Spinal cord (tissue), 10 donors: ENCODE results near the gene ZNF641. TPM values are rescaled to one million over a fixed set of nuclear protein-coding genes. Genes with fewer than 3 reads are reported as not detected.
A peak's percentile ranks its signal among the peaks of the same experiment; 100 is the strongest.

ENCODE experiments used
- DNase-seq, 6 donors: peaks; one replicate each; pipeline versions ENCODE4 v3.0.0 to v3.0.0-alpha.2; 2013 to 2015; ENCODE audit warnings: low spot score in 6 of 6, low read depth in 4 of 6
- H3K27ac ChIP-seq: one replicate; pipeline ENCODE4 v1.5.1; 2013; ENCODE audit warnings: low read depth, low read length, control low read depth
- H3K27me3 ChIP-seq: one replicate; pipeline ENCODE4 v1.6.1; 2013; ENCODE audit warnings: low read length; ENCODE audit not compliant: control insufficient read depth, insufficient read depth
- H3K36me3 ChIP-seq: one replicate; pipeline ENCODE4 v1.6.1; 2013; ENCODE audit warnings: low read length; ENCODE audit not compliant: control insufficient read depth, insufficient read depth
- H3K4me1 ChIP-seq: one replicate; pipeline ENCODE4 v1.6.1; 2013; ENCODE audit warnings: low read length; ENCODE audit not compliant: control insufficient read depth, insufficient read depth
- H3K4me3 ChIP-seq: one replicate; pipeline ENCODE4 v1.5.1; 2013; ENCODE audit warnings: low read depth, low read length, control low read depth
- H3K9me3 ChIP-seq: one replicate; pipeline ENCODE4 v1.6.1; 2013; ENCODE audit warnings: low read length; ENCODE audit not compliant: control insufficient read depth, insufficient read depth
- WGBS: methylation state at CpG from one replicate; pipeline ENCODE4 v1.1.5; 2013; ENCODE audit warnings: missing lambda C conversion rate; ENCODE audit not compliant: insufficient coverage; 5-methylcytosine and 5-hydroxymethylcytosine counted together
- long read RNA-seq, 4 donors: transcript quantifications; one replicate each; lab custom pipeline, GENCODE V29; 2026
- polyA plus RNA-seq, 2 donors: library from polyadenylated mRNA; unstranded; fragments of 120-200 nt; gene quantifications; one replicate each; pipeline ENCODE4 v1.2.1, GENCODE V29; 2013; ENCODE audit not compliant: insufficient read length in 2 of 2
- total RNA-seq, 2 donors: library from RNA; depleted of rRNA in 1 of 2; stranded (reverse); fragments of 120-200 nt in 1 of 2; fragments of >200 nt in 1 of 2; gene quantifications; one replicate each; pipeline versions ENCODE4 v1.2.3 to v1.2.4, GENCODE V29; 2013 to 2014
- donor health status: healthy.

Gene ZNF641
- total RNA-seq: 10 to 100 TPM; 32.9 to 35.8 TPM
- polyA plus RNA-seq: 10 to 100 TPM; 28.5 to 29.6 TPM
- long read RNA-seq, donor 1, full-length matches to known transcripts: 12 of 12 reads
- long read RNA-seq, donor 1, partial matches to known transcripts: 0 of 12 reads
- long read RNA-seq, donor 1, other reads (novel, unspliced or antisense): 0 of 12 reads
- long read RNA-seq, donor 2, partial matches to known transcripts: 0 of 1 reads
- long read RNA-seq, donor 2, other reads (novel, unspliced or antisense): 0 of 1 reads
- long read RNA-seq, donor 3, partial matches to known transcripts: 0 of 1 reads
- long read RNA-seq, donor 3, other reads (novel, unspliced or antisense): 0 of 1 reads
- long read RNA-seq, donor 4, partial matches to known transcripts: 0 of 1 reads
- long read RNA-seq, donor 4, other reads (novel, unspliced or antisense): 0 of 1 reads

DNA sequence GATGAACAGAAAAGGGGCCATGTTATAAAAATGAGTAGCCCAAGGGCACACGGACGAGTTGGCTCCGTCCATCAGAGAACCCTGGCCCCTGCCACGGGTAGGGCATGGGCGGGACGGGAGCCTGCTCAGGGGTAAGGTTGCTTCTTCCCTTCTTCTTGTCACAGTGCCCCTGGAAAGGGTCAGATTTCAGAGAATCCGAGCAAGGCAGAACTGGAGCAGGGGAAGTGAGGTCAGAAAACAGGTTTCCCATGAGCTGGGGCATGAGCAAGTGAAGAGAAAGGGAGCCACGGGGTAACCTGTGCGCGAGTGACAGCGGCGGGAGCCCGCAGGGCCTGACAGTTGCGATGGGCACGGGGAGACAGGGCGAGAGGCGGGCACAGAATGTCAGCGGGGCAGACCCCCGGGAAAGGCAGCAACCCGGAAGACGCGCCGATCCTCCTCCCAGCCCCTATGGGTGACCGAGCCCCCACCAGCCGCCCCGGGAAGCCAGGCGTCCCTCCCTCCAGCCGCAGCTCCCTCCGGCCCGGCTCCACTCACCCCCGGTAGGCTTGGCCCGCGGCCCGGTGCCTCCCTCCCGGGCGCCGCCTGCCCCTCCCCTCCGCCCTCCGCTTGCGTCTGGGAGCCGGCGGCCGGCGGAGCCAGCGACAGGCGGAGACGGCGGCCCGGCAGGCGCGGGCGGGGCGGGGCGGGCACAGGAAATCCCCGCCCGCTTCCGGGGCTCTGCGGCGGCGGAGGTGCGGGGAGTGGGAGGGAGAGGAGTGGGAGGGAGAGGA is at the start of gene ZNF641:
ZNF641 (minus strand) TSS at position 671 of the 773 bp plus-strand sequence. CDS start 2,829 bp downstream, outside the sequence.
- WGBS: under 1% methylated on average over 50 of the region's 61 CpGs
- peak within 1 kb of the TSS; percentile 93 for H3K27ac ChIP-seq
- H3K9me3 ChIP-seq: no peaks in the 10 kb centered on the region
- DNase-seq: peak; percentile 29 to 95 (median 74)
- H3K4me1 ChIP-seq: peaks cover 10% of the 10 kb centered on the region
- no peaks in the 10 kb centered on the region for H3K27me3 ChIP-seq
- H3K36me3 ChIP-seq: peaks cover 20% of the 10 kb centered on the region
- peak within 1 kb of the TSS; percentile 78 for H3K4me3 ChIP-seq

DNA sequence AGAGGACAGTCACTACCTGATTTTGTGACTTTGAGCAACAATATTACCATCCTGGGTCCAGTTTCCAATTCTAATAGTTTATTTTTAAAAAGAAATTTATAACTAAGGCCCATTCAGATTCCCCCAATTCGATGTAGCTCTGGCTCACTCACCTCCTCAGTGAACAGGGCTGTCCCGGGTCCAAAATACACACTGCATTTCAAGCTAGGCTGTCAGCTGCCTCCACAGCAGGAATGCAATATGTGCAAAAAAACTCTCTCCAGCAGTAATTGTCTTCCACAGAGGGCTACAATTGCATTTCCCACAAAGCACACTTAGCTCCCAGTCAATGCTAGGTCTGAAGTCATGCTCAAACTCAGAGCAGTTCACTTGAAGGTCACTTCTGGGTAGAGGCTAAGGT is 39.3 kb upstream of the ZNF641 start:
- H3K4me1 ChIP-seq: no peaks in the 10 kb centered on the region
- no peak overlapping the region for H3K4me3 ChIP-seq
- H3K36me3 ChIP-seq: no peaks in the 10 kb centered on the region
- peak in 1 of 6 donors; percentile 25 for DNase-seq
- no peak overlapping the region for H3K27ac ChIP-seq
- 41% methylated on average over 2 of the region's 2 CpGs for whole genome bisulfite sequencing
- no peaks in the 10 kb centered on the region for H3K27me3 ChIP-seq
- H3K9me3 ChIP-seq: no peaks in the 10 kb centered on the region

DNA sequence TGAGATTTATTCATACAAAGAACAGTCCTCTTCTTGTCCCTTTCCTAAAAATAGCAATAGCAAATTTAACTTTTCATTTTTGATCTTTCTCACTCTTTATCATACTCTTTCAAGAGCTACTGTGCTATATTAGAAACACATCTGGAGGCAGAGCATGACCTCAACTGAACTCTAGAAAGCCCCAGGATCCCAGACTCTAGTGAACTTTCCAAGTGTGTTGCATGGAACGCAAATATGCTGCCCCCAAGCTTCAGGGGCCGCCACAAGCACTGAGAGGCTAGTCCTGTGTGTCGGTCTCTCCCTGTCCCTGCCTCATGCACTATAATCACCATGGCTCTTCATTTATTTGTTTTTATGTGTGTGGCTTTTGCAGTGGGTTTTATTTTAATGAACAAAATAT is 38.7 kb upstream of the ZNF641 start:
- no peak for DNase-seq
- Histone ChIP-seq H3K4me1 (no peaks in the 10 kb centered on the region), H3K27me3 (no peaks in the 10 kb centered on the region), H3K9me3 (no peaks in the 10 kb centered on the region), H3K4me3 (no peak overlapping the region), H3K27ac (no peak overlapping the region), H3K36me3 (no peaks in the 10 kb centered on the region)
- WGBS: 57% methylated on average over 1 of the region's 3 CpGs

DNA sequence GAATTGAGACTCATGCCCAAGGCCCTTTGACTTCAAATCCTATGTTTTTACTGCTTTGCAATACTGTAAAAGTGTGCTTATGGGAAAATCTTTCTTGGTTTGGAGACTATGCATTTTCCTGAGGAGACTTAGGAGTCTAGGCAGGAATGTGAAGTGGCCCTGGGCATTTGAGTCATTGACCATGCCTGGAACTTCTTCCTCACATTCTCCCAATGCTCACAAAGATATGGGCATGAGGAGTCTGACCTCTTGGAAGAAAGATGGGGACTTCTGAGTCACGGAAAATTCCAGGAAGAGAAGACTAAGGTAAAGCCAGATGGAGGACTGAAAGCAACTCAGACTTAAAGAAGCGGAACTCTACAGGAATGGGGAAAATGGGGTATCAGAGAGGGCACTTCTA is 38.2 kb upstream of the ZNF641 start:
- no peak for DNase-seq
- 78% methylated on average over 1 of the region's 2 CpGs for WGBS
- H3K4me3 ChIP-seq: no peak overlapping the region
- no peaks in the 10 kb centered on the region for H3K27me3 ChIP-seq
- H3K4me1 ChIP-seq: no peaks in the 10 kb centered on the region
- H3K27ac ChIP-seq: no peak overlapping the region
- no peaks in the 10 kb centered on the region for H3K36me3 ChIP-seq
- no peaks in the 10 kb centered on the region for H3K9me3 ChIP-seq

DNA sequence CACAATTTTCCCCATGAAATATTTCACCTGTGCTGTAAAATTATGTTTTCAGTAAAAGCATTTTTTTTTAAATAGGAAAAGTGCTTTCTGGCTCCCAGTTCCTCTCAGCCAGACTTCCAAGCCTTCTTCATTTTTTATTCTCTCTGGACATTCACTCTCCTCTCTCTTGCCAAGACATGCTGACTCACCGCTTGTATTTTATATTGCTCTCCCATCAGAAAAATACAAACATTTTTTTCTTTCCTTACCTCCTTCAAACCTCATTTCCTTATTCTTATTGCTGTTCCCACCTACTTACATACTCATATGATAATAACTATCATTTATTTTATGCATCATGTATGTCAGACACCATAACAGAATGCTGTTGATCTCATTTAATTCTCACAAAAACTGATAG is 37.7 kb upstream of the ZNF641 start:
- Histone ChIP-seq H3K27me3 (no peaks in the 10 kb centered on the region), H3K4me1 (no peaks in the 10 kb centered on the region), H3K9me3 (no peaks in the 10 kb centered on the region), H3K36me3 (no peaks in the 10 kb centered on the region), H3K27ac (no peak overlapping the region), H3K4me3 (no peak overlapping the region)
- 57% methylated on average over 1 of the region's 1 CpG for WGBS
- DNase-seq: no peak

DNA sequence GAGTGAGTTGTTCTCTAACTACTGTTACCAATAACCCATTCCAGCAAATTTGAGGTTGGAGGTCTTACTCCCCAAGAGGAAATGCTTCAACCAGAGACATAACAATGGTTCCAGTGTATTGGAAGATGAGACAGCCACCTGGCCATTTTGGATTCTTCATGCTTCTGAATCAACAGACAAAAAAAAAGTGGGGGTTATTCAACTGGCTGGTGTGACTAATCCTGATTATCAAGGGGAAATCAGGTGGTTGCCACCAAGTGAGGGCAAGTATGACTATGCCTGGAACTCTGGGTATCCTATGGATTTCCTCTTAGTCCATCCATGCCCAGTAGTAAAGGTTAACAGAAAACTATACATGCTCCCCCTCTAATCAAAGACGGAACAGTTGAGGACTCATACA is 29.9 kb upstream of the ZNF641 start:
- no peaks in the 10 kb centered on the region for H3K27me3 ChIP-seq
- H3K4me3 ChIP-seq: no peak overlapping the region
- no peaks in the 10 kb centered on the region for H3K9me3 ChIP-seq
- no peaks in the 10 kb centered on the region for H3K4me1 ChIP-seq
- no peak for DNase-seq
- WGBS: no CpG with 5 or more reads among the region's 1 CpG
- no peaks in the 10 kb centered on the region for H3K36me3 ChIP-seq
- no peak overlapping the region for H3K27ac ChIP-seq

DNA sequence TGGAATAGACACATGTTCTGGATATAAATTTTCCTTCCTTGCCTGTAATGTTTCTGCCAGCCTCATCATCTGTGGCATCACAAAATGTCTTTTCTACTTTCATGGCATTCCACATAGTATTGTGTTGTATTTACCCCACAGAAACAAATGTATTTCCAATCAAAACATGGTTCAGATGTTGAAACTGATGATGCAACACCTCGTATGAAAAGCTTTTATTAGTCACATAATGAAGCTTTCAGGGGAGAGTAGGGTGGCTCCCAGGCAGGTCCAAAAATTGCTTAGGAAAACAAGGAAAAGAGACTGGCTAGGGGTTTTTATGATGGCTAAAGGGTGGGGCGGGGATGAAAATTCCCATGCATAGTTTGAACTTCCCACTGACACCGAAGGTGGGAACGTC is 29.1 kb upstream of the ZNF641 start:
- WGBS: 100% methylated on average over 1 of the region's 4 CpGs
- no peak overlapping the region for H3K27ac ChIP-seq
- no peaks in the 10 kb centered on the region for H3K36me3 ChIP-seq
- H3K27me3 ChIP-seq: no peaks in the 10 kb centered on the region
- DNase-seq: no peak
- H3K4me3 ChIP-seq: no peak overlapping the region
- H3K9me3 ChIP-seq: no peaks in the 10 kb centered on the region
- no peaks in the 10 kb centered on the region for H3K4me1 ChIP-seq

DNA sequence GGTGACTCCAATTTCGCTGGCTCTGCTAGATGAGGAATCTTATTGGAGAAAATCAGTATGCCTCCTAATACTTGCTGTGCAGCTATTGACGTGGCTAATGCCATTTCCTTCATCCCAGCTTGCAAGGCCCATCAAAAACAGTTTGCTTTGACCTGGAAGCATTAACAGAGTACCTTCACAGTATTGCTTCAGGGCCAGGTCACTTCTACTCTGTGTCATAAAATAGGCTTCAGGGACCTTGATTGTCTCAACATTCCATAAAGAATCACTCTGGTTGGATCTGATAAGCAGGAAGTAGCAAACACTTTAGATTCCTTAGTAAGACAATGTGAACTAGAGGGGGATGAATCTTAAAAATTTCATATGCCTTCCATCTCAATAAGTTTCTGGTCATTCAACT is 26.9 kb upstream of the ZNF641 start:
- no peaks in the 10 kb centered on the region for H3K4me1 ChIP-seq
- 57% methylated on average over 1 of the region's 2 CpGs for WGBS
- DNase-seq: no peak
- H3K9me3 ChIP-seq: no peaks in the 10 kb centered on the region
- H3K36me3 ChIP-seq: no peaks in the 10 kb centered on the region
- no peaks in the 10 kb centered on the region for H3K27me3 ChIP-seq
- H3K27ac ChIP-seq: no peak overlapping the region
- H3K4me3 ChIP-seq: no peak overlapping the region

DNA sequence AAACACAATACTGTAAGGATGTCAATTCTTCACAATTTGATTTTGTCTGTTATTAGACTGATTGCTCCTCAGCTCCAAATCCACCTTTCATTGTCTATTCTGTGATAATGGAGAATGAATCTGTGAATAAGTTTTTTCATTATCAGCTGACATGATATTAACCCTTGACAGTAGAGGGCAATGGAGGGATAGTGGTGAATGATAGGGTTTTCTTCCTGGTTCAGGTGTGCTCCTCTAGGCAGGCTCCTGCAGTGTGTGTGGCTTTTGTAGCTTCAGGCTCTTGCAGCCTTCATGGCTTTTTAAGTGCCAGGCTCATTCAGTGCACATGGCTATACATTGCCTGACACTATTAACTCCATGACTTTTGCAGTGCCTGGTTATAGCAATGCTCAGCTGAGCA is 23.4 kb upstream of the ZNF641 start:
- Histone ChIP-seq H3K27ac (no peak overlapping the region), H3K4me3 (no peak overlapping the region), H3K9me3 (no peaks in the 10 kb centered on the region), H3K27me3 (no peaks in the 10 kb centered on the region), H3K36me3 (no peaks in the 10 kb centered on the region), H3K4me1 (no peaks in the 10 kb centered on the region)
- DNase-seq: no peak

DNA sequence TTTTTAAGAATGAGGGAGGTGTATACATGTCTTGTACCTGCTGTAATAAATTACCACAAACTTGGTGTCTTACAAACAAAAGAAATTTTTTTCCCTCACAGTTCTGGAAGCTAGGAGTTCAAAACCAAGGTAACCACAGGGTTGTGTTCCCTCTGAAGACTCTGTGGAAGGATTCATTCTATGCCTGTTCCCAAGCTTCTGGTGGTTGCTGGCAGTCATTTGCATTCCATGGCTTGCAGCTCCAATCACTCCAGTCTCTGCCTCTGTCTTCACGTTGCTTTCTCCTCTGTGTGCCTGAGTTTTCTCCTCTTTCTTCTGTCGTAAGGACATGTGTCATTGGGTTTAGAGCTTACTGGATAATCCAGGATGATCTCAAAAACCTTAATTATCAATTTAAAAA is 15.4 kb upstream of the ZNF641 start:
- DNase-seq: peak in 2 of 6 donors; percentile 15 to 17
- no peaks in the 10 kb centered on the region for H3K4me1 ChIP-seq

More for the DNA sequence above, 15.4 kb upstream of the ZNF641 start:
- Histone ChIP-seq H3K4me3 (no peak overlapping the region), H3K9me3 (no peaks in the 10 kb centered on the region), H3K27me3 (no peaks in the 10 kb centered on the region), H3K27ac (no peak overlapping the region), H3K36me3 (no peaks in the 10 kb centered on the region)
- WGBS: 0% methylated on average over 1 of the region's 2 CpGs
